ENCODE data around the gene SPEG. TPM values are rescaled to one million over a fixed set of nuclear protein-coding genes. Genes with fewer than 3 reads are reported as not detected.

SPEG gene
- total RNA-seq, 1 donor from 2014 or later, result 1.8 TPM

- no peak for DNase-seq (ENCODE audit: low read depth, low spot score)
Observed at GRCh38 chr2:219459460-219460311, 25.0 kb downstream of the SPEG start.

GRCh38 chr2:219460424-219460926, 25.8 kb downstream of the SPEG start:
- DNase-seq (ENCODE audit: low read depth, low spot score), result no peak

DNA sequence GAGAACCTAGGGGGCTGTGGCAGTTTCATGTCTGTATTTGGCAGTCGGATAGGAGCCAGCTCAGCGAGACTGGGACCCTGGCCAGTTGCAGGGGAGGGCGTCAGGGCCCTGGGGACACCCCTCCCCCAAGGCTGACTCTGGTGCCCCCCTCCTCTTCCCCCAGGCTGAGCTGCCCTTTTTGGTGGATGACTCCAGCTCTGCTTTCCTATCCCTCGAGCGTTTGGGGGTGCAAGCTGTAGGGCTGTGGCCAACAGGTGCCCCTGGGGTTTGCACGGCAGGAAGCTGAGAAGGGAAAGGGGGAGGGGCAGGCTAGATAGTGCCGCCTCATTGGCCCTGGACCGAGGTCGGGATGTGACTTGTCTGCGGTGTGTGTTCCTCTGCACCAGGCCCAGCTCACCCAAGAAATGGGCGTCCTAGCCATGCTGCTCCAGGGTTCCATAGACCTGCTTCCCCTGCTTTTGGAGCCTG, 26.4 kb downstream of the SPEG start:
- no peak for DNase-seq (ENCODE audit: low read depth, low spot score)

GRCh38 chr2:219461669-219462068, 27.0 kb downstream of the SPEG start:
- DNase-seq (ENCODE audit: low read depth, low spot score), result no peak

GRCh38 chr2:219462349-219462748, 27.7 kb downstream of the SPEG start:
- no peak for DNase-seq (ENCODE audit: low read depth, low spot score)

GRCh38 chr2:219464286-219465032, 29.8 kb downstream of the SPEG start:
- no peak for DNase-seq (ENCODE audit: low read depth, low spot score)

DNA sequence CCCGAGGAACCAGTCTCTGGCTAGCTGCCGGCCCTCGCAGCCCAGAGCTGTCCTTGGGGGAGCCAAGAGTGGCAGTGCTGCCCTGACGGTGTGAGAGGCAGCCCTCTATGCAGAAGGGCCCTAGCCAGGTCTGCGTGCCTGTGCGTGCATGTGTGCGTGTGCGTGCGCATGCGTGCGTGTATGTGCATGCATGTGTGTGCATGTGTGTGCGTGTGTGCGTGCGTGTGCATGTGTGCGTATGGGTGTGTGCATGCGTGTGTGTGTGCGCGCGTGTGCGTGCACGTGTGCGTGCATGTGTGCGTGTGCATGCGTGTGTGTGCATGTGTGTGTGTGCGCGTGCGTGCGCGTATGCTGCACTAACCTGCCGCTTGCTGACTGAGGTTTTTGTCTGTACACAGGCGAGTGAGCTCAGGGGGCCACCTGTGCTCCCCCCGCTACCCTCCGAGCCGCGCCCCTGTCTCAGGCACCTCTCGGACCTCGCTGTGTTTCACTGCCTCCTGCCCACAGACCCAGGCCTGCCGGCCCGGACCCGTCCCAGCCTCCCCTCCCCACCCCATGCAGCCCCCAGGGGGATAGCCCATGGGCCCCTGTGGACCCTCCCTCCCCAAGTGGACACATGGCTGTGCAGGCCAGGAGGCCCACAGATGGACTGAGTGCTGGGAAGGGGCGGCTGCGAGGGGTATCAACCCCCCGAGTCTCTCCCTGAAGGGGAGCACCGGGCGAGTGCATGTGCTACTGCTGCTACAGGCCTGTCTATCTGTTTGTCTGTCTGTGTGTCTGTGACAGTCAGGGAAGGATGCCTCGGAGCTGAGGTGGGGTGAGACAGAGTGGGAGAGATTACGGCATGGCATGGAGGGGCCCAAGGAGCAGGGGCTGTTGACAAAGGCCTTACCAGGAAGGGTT, 31.3 kb downstream of the SPEG start:
- no peak for DNase-seq (ENCODE audit: low read depth, low spot score)

DNA sequence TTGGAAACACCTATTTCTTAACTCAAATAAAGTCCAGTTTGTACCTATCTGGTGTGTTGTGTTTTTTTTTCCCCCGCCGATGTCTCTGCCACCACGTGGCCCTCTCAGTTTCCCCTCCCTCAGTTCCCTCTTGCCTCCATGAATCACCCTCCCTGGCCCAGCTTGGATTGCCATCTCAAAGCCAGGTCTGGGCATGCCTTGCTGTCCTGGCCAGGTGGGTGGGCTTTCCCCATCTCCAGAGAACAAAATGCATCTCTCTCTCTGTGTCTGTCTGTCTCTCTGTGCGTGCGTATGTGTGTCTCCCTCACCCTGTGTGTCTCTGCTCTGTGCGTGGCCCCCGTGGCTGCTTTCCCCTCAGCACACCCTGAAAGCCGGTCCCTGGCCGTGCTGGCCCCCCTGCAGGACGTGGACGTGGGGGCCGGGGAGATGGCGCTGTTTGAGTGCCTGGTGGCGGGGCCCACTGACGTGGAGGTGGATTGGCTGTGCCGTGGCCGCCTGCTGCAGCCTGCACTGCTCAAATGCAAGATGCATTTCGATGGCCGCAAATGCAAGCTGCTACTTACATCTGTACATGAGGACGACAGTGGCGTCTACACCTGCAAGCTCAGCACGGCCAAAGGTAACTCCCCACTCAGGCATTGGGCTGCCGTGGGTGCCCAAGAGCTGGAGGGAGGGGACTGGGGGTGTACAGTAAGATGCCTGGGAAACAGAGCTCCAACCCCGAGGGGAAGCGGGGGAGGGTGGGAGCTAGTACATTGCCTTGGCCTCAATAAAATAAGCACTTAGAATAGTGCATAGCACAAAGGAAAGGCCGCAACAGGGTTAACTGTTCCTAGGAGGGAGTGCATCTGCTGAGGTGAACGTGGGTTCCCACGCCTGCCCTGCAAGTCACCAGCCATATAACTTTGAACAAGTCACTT, 32.4 kb downstream of the SPEG start:
- no peak for DNase-seq (ENCODE audit: low read depth, low spot score)

DNA sequence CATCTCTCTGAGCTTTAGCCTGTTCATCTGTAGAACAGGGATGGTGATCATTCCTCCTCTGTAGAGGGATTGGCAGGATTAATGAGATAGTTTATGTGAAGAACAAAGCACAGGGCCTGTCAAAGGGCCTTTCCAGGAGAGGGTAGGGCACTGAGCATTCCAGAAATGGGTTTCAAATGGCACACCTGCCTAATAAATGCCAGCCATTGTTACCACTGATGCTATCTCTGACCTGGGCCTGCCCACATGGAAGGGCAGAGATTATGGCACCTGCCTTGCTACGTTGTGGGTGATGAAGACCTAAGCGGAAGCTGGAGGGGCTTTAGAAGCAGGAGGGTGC, 33.1 kb downstream of the SPEG start:
- no peak for DNase-seq (ENCODE audit: low read depth, low spot score)

DNA sequence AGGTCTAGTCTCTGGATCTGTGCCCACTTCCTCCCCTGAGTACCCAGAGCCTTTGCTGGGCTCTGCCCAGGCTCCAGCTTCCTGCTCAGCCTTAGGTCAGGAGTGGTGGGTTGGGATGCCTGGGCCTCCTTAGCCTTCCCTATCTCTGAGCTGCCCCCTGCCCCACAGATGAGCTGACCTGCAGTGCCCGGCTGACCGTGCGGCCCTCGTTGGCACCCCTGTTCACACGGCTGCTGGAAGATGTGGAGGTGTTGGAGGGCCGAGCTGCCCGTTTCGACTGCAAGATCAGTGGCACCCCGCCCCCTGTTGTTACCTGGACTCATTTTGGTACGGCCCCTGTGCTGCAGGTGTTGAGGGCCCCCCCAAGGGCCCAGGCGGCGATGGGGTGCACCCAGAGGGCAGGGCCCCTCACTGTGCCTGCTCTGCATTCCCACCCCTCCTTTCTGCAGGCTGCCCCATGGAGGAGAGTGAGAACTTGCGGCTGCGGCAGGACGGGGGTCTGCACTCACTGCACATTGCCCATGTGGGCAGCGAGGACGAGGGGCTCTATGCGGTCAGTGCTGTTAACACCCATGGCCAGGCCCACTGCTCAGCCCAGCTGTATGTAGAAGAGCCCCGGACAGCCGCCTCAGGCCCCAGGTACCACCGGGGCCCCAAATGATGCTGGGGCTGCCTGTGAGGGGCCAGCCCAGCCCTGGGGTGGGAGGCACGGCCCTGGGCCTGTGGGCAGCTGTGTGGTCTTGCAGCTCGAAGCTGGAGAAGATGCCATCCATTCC, 34.0 kb downstream of the SPEG start:
- no peak for DNase-seq (ENCODE audit: low read depth, low spot score)

GRCh38 chr2:219469186-219469724, 34.6 kb downstream of the SPEG start:
- no peak for DNase-seq (ENCODE audit: low read depth, low spot score)

- no peak for DNase-seq (ENCODE audit: low read depth, low spot score)
Observed at GRCh38 chr2:219470429-219470828, 35.8 kb downstream of the SPEG start.

GRCh38 chr2:219471476-219472371, 37.1 kb downstream of the SPEG start:
- no peak for DNase-seq (ENCODE audit: low read depth, low spot score)

- no peak for DNase-seq (ENCODE audit: low read depth, low spot score)
Observed at GRCh38 chr2:219472629-219473187, 38.1 kb downstream of the SPEG start.

- DNase-seq (ENCODE audit: low read depth, low spot score), result no peak
Observed at GRCh38 chr2:219473511-219473910, 38.9 kb downstream of the SPEG start.

- no peak for DNase-seq (ENCODE audit: low read depth, low spot score)
Observed at GRCh38 chr2:219474285-219475060, 39.8 kb downstream of the SPEG start.

- DNase-seq (ENCODE audit: low read depth, low spot score), result no peak
Observed at GRCh38 chr2:219475278-219475677, 40.6 kb downstream of the SPEG start.

Data from pulmonary artery endothelial cell (primary cell).